ENCODE results near the gene CASZ1.

CASZ1 gene

GRCh38 chr1:10762153-10762523 lies 34.3 kb downstream of the CASZ1 start:
- H3K36me3 Mint-ChIP-seq, result no peaks in the 10 kb centered on the region
- no peaks in the 10 kb centered on the region for H3K27me3 Mint-ChIP-seq
- H3K27ac Mint-ChIP-seq, result no peak overlapping the region
- no peaks in the 10 kb centered on the region for H3K9me3 Mint-ChIP-seq (ENCODE audit: low read depth)
- no peaks in the 10 kb centered on the region for H3K4me1 Mint-ChIP-seq (ENCODE audit: low read depth)
- H3K4me3 Mint-ChIP-seq, result no peak overlapping the region

- Mint-ChIP-seq H3K36me3 (no peaks in the 10 kb centered on the region), H3K9me3 (ENCODE audit: low read depth) (no peaks in the 10 kb centered on the region), H3K27me3 (no peaks in the 10 kb centered on the region)
Measured at GRCh38 chr1:10761503-10762152, 34.8 kb downstream of the CASZ1 start.

GRCh38 chr1:10760566-10761502 lies 35.6 kb downstream of the CASZ1 start:
- H3K4me3 Mint-ChIP-seq, result no peak overlapping the region
- peaks cover 5% of the 10 kb centered on the region for H3K4me1 Mint-ChIP-seq (ENCODE audit: low read depth)
- H3K36me3 Mint-ChIP-seq, result no peaks in the 10 kb centered on the region
- no peak overlapping the region for H3K27ac Mint-ChIP-seq
- no peaks in the 10 kb centered on the region for H3K27me3 Mint-ChIP-seq
- H3K9me3 Mint-ChIP-seq (ENCODE audit: low read depth), result no peaks in the 10 kb centered on the region

More at GRCh38 chr1:10761503-10762152, 34.8 kb downstream of the CASZ1 start:
- H3K27ac Mint-ChIP-seq, result no peak overlapping the region
- peaks cover 2% of the 10 kb centered on the region for H3K4me1 Mint-ChIP-seq (ENCODE audit: low read depth)
- no peak overlapping the region for H3K4me3 Mint-ChIP-seq

GRCh38 chr1:10759413-10760200 lies 36.8 kb downstream of the CASZ1 start:
- Mint-ChIP-seq H3K9me3 (ENCODE audit: low read depth) (no peaks in the 10 kb centered on the region), H3K4me1 (ENCODE audit: low read depth) (peaks cover 9% of the 10 kb centered on the region), H3K36me3 (no peaks in the 10 kb centered on the region), H3K27me3 (no peaks in the 10 kb centered on the region), H3K4me3 (no peak overlapping the region), H3K27ac (no peak overlapping the region)

GRCh38 chr1:10756842-10757241 lies 39.6 kb downstream of the CASZ1 start:
- Mint-ChIP-seq H3K36me3 (no peaks in the 10 kb centered on the region), H3K4me3 (no peak overlapping the region), H3K4me1 (ENCODE audit: low read depth) (peaks cover 9% of the 10 kb centered on the region), H3K9me3 (ENCODE audit: low read depth) (no peaks in the 10 kb centered on the region), H3K27ac (no peak overlapping the region), H3K27me3 (no peaks in the 10 kb centered on the region)

GRCh38 chr1:10755970-10756521 lies 40.4 kb downstream of the CASZ1 start:
- Mint-ChIP-seq H3K36me3 (no peaks in the 10 kb centered on the region), H3K4me1 (ENCODE audit: low read depth) (peaks cover 9% of the 10 kb centered on the region)

GRCh38 chr1:10754568-10755329 lies 41.7 kb downstream of the CASZ1 start:
- no peaks in the 10 kb centered on the region for H3K27me3 Mint-ChIP-seq

More at GRCh38 chr1:10755970-10756521, 40.4 kb downstream of the CASZ1 start:
- H3K9me3 Mint-ChIP-seq (ENCODE audit: low read depth), result no peaks in the 10 kb centered on the region
- H3K27me3 Mint-ChIP-seq, result no peaks in the 10 kb centered on the region
- no peak overlapping the region for H3K4me3 Mint-ChIP-seq
- no peak overlapping the region for H3K27ac Mint-ChIP-seq

GRCh38 chr1:10753299-10753698 lies 43.1 kb downstream of the CASZ1 start:
- Mint-ChIP-seq H3K9me3 (ENCODE audit: low read depth) (no peaks in the 10 kb centered on the region), H3K36me3 (no peaks in the 10 kb centered on the region), H3K27ac (no peak overlapping the region), H3K4me1 (ENCODE audit: low read depth) (peaks cover 9% of the 10 kb centered on the region), H3K4me3 (no peak overlapping the region), H3K27me3 (no peaks in the 10 kb centered on the region)

More at GRCh38 chr1:10754568-10755329, 41.7 kb downstream of the CASZ1 start:
- H3K4me3 Mint-ChIP-seq, result no peak overlapping the region
- peaks cover 9% of the 10 kb centered on the region for H3K4me1 Mint-ChIP-seq (ENCODE audit: low read depth)
- H3K36me3 Mint-ChIP-seq, result no peaks in the 10 kb centered on the region
- no peaks in the 10 kb centered on the region for H3K9me3 Mint-ChIP-seq (ENCODE audit: low read depth)
- no peak overlapping the region for H3K27ac Mint-ChIP-seq

- Mint-ChIP-seq H3K9me3 (ENCODE audit: low read depth) (no peaks in the 10 kb centered on the region), H3K27me3 (no peaks in the 10 kb centered on the region), H3K36me3 (no peaks in the 10 kb centered on the region), H3K4me1 (ENCODE audit: low read depth) (peaks cover 7% of the 10 kb centered on the region), H3K4me3 (no peak overlapping the region), H3K27ac (no peak overlapping the region)
Measured at GRCh38 chr1:10751561-10752085, 44.8 kb downstream of the CASZ1 start.

- no peaks in the 10 kb centered on the region for H3K9me3 Mint-ChIP-seq (ENCODE audit: low read depth)
- H3K27ac Mint-ChIP-seq, result no peak overlapping the region
- no peaks in the 10 kb centered on the region for H3K36me3 Mint-ChIP-seq
- H3K4me1 Mint-ChIP-seq (ENCODE audit: low read depth), result peaks cover 7% of the 10 kb centered on the region
- no peak overlapping the region for H3K4me3 Mint-ChIP-seq
- H3K27me3 Mint-ChIP-seq, result no peaks in the 10 kb centered on the region
Measured at GRCh38 chr1:10751160-10751559, 45.3 kb downstream of the CASZ1 start.

GRCh38 chr1:10745886-10746455 lies 50.5 kb downstream of the CASZ1 start:
- no peak overlapping the region for H3K27ac Mint-ChIP-seq

GRCh38 chr1:10745383-10745782 lies 51.1 kb downstream of the CASZ1 start:
- H3K4me1 Mint-ChIP-seq (ENCODE audit: low read depth), result no peaks in the 10 kb centered on the region
- H3K27ac Mint-ChIP-seq, result no peak overlapping the region
- no peak overlapping the region for H3K4me3 Mint-ChIP-seq
- no peaks in the 10 kb centered on the region for H3K9me3 Mint-ChIP-seq (ENCODE audit: low read depth)
- H3K36me3 Mint-ChIP-seq, result no peaks in the 10 kb centered on the region
- H3K27me3 Mint-ChIP-seq, result peaks cover 3% of the 10 kb centered on the region

More at GRCh38 chr1:10745886-10746455, 50.5 kb downstream of the CASZ1 start:
- Mint-ChIP-seq H3K36me3 (no peaks in the 10 kb centered on the region), H3K27me3 (peaks cover 3% of the 10 kb centered on the region), H3K9me3 (ENCODE audit: low read depth) (no peaks in the 10 kb centered on the region), H3K4me3 (no peak overlapping the region), H3K4me1 (ENCODE audit: low read depth) (no peaks in the 10 kb centered on the region)

GRCh38 chr1:10744654-10745238 lies 51.7 kb downstream of the CASZ1 start:
- H3K27ac Mint-ChIP-seq, result no peak overlapping the region
- H3K27me3 Mint-ChIP-seq, result peaks cover 3% of the 10 kb centered on the region
- H3K36me3 Mint-ChIP-seq, result no peaks in the 10 kb centered on the region
- H3K9me3 Mint-ChIP-seq (ENCODE audit: low read depth), result no peaks in the 10 kb centered on the region
- no peak overlapping the region for H3K4me3 Mint-ChIP-seq
- no peaks in the 10 kb centered on the region for H3K4me1 Mint-ChIP-seq (ENCODE audit: low read depth)

Measured in activated naive CD8-positive, alpha-beta T cell (primary cell).